H7 (cell line): ENCODE data around the gene ASIC3. TPM values are rescaled to one million over a fixed set of nuclear protein-coding genes. Genes with fewer than 3 reads are reported as not detected.

Experiments used
- DNase-seq: peaks from one replicate; pipeline ENCODE4 v3.0.0; 2012
- H3K27me3 ChIP-seq: 2 replicates; pipeline ENCODE4 v1.6.0; 2011; ENCODE audit warnings: mild to moderate bottlenecking, low read length; ENCODE audit not compliant: control insufficient read depth, insufficient read depth
- H3K36me3 ChIP-seq: replicated peaks from 2 replicates; pipeline ENCODE4 v1.5.1; 2011; ENCODE audit warnings: low read length; ENCODE audit not compliant: control insufficient read depth, insufficient read depth
- H3K4me3 ChIP-seq: 2 replicates; pipeline ENCODE4 v1.5.1; 2011; ENCODE audit warnings: low read depth, mild to moderate bottlenecking, control low read depth, low read length, moderate library complexity; ENCODE audit not compliant: insufficient read depth
- total RNA-seq: library from RNA; depleted of rRNA; stranded (reverse); fragments of >200 nt; shearing (Covaris generic); gene quantifications from 2 replicates; pipeline ENCODE4 v1.2.3, GENCODE V29; 2014

ASIC3 gene
- total RNA-seq, 1 experiment from 2014 or later, result 1.4 TPM

DNA sequence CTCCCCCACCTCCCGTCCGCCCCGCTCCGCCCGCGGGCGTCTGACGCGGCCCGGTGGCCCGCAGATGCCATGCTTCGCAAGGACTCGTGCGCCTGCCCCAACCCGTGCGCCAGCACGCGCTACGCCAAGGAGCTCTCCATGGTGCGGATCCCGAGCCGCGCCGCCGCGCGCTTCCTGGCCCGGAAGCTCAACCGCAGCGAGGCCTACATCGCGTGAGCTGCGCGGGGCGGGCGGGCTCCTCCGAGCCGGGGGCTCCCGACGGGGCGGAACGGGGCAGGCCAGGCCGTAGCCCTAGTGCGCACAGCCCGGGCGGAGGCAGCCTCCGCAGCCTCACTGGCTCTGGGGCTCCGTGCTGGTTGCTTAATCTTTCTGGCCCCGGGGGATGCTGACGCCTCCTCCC, 2.8 kb downstream of the ASIC3 start:
- Histone ChIP-seq H3K27me3 (peaks cover 18% of the 10 kb centered on the region), H3K4me3 (peak overlapping the region; percentile 10; the same call in 1 of the 2 replicates), H3K36me3 (no peaks in the 10 kb centered on the region)
- peak; percentile 95 for DNase-seq

DNA sequence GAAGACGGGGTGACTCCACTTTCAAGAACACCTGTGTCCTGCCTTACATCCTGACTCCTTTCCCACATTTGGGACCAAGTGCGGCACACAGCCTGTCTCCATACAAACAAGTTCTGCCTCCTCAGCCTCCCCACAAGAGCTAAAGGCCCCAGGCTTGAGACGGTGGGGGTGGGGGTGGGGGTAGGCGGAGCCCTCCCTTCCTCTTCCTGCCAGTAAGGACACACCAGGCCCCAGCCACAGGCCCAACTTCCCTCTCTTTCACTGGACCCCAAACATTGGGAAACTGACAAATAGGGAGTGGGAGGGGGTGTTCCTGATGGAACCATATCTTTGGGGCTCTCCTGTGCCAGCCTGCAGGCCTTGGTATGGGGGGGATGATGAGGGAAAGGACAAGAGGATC, 4.8 kb downstream of the ASIC3 start:
- H3K4me3 ChIP-seq, result no peak overlapping the region
- DNase-seq, result no peak
- H3K27me3 ChIP-seq, result peaks cover 22% of the 10 kb centered on the region
- no peaks in the 10 kb centered on the region for H3K36me3 ChIP-seq

DNA sequence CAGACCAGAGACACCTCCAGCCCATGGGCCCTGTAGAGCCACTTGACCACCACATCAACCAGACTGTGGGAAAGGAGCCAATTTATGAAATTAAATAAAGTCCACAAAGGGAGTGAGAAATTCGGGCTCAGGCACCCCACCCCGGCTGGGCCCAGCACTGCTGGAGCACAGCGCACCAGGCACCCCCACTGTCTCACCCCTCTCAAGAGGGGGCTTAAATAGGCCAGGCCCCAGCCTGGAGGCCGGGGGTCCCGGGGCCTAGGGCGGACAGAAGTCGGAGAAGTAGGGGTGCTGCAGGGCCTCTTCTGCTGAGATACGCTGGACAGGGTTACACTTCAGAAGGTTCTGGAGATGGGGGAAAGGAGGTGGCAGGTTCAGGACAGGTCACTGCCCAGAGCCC, 5.4 kb downstream of the ASIC3 start:
- Histone ChIP-seq H3K36me3 (no peaks in the 10 kb centered on the region), H3K4me3 (no peak overlapping the region), H3K27me3 (peaks cover 22% of the 10 kb centered on the region)
- no peak for DNase-seq

GRCh38 chr7:151056283-151056665, 7.9 kb downstream of the ASIC3 start:
- no peak for DNase-seq
- Histone ChIP-seq H3K27me3 (peaks cover 11% of the 10 kb centered on the region), H3K4me3 (no peak overlapping the region), H3K36me3 (no peaks in the 10 kb centered on the region)

GRCh38 chr7:151056666-151057505, 8.6 kb downstream of the ASIC3 start:
- peak; percentile 89 for DNase-seq
- Histone ChIP-seq H3K36me3 (no peaks in the 10 kb centered on the region), H3K27me3 (peaks cover 7% of the 10 kb centered on the region)

DNA sequence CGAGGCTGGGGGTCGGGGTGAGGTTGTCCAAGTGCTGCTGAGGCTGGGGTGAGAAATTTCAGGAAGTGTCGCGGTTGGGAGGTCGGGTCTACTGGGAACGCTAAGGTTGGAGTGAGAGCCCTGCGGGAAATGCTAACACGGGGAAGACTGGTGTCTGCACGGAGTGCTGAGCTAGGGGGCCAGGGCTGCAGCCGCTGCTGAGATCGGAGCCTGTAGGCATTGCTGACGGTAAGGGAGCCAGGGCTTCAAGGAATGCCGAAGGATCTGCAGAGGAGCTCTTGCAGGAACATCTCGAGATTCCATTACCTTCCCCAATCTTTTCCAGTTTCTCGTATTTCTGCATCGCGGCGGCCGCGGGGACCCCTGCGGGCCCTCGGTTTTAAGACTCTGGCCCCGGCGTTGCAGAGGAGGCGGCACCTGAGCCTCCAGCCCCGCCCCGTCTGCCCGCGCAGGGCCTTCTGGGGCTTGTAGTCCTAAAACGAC, 9.2 kb downstream of the ASIC3 start, which contains the start of gene CDK5:
Gene CDK5 (minus strand): TSS at position 392 of the 483 bp plus-strand sequence. CDS start 49 bp downstream, at position 343.
- Histone ChIP-seq H3K27me3 (peaks cover 7% of the 10 kb centered on the region), H3K4me3 (peak within 1 kb of the TSS; percentile 84)
- DNase-seq, result no peak

More at GRCh38 chr7:151056666-151057505, 8.6 kb downstream of the ASIC3 start:
- peak overlapping the region; percentile 84 for H3K4me3 ChIP-seq

GRCh38 chr7:151057989-151058780, 9.9 kb downstream of the ASIC3 start:
- H3K27me3 ChIP-seq, result peaks cover 7% of the 10 kb centered on the region
- H3K36me3 ChIP-seq, result no peaks in the 10 kb centered on the region
- peak; percentile 99 for DNase-seq
- H3K4me3 ChIP-seq, result peak overlapping the region; percentile 84

More for the DNA sequence above, 9.2 kb downstream of the ASIC3 start, which contains the start of gene CDK5:
- H3K36me3 ChIP-seq, result no peaks in the 10 kb centered on the region

DNA sequence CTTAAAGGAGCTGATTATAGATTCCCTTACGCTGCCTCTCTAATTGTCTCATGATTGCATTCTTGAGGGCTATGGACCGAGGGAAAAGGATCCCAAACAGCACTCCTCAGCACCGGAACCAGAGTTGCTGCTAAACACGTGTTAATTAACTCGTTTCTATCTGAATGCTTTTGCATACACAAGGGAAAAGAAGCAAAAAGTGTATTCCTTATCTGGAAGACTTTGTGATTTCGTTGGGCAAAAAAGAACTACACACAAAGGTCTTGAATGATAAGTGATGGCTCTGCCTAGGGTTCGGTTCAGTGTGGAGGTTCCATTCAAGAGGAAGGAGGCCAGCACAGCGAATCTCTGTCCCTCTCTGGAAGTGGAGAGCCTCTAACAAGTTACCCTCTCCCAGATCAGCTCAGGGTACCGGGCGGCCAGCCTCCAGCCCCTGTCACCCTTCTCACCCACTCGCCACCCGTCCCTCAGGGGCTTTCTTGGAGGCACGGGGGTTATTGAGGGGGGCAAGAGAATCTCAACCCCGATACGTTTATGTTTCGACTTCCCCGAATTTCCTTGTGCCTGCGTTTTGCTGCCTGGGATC, 10.5 kb downstream of the ASIC3 start:
- Histone ChIP-seq H3K36me3 (no peaks in the 10 kb centered on the region), H3K27me3 (peaks cover 7% of the 10 kb centered on the region), H3K4me3 (peak overlapping the region; percentile 44)
- DNase-seq, result no peak

DNA sequence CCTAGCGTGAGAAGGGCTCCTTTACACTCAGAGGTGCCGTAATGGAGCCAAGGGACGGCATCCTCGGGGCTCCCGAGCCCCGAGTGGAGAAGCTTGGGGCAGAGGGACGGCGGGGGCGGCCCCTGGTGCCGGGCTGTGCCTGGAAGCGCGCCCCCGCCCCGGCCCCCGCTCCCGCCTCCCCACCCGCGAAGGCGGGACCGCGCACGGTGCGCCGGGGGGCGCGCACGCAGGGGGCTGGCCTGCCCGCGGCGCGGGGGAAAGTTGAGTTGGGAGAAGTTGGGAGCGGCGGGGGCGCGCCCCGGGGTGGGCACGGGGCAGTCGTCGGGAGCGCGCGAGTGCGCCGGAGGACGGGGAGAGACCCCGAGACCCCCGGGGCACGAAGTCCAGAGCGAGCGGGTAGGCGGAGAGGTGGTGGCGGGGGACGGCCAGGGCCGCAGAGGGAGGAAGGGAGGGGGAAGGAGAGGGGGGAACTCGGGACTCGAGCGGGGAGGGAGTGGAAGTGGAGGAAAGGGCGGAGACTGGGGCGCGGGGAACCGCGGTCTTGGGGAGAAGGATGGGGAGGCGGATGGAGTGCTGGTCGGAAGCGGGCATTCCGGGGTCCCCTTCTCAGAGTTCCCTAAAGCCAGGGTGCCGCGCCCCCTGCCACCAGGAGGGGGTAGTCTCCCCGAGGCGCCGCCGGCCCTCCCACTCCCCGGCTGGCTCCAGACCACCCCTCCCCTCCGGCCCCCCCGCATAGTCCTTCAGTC, 11.2 kb downstream of the ASIC3 start, which contains the start of gene SLC4A2:
Gene SLC4A2 (plus strand): TSS at position 223 of the 746 bp plus-strand sequence. CDS start 2,399 bp downstream, outside the sequence.
- no peaks in the 10 kb centered on the region; the same call in 1 of the 2 replicates for H3K36me3 ChIP-seq
- peak; percentile 96 for DNase-seq
- peak within 1 kb of the TSS; percentile 84 for H3K4me3 ChIP-seq
- peaks cover 7% of the 10 kb centered on the region for H3K27me3 ChIP-seq

DNA sequence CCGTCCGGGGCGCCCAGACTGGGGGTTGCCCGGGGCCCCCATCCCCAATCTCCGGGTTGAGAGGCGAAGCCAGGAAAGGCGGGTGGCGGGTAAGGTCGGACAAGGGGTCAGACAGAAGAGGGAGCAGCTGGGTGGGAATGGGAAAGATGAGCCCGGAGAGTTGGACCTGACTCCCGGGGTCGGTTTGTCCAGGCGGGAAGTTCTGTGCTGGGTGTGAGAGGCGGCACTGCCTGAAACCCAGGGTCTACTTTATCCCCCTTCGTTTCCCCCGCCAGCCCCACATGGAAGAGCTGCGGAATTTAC, 11.7 kb downstream of the ASIC3 start:
- Histone ChIP-seq H3K36me3 (peaks cover 4% of the 10 kb centered on the region), H3K4me3 (peak overlapping the region; percentile 82), H3K27me3 (peaks cover 7% of the 10 kb centered on the region)
- DNase-seq, result no peak

GRCh38 chr7:151060416-151061212, 12.3 kb downstream of the ASIC3 start:
- H3K36me3 ChIP-seq, result peaks cover 7% of the 10 kb centered on the region
- peak; percentile 79 for DNase-seq
- H3K4me3 ChIP-seq, result peak overlapping the region; percentile 82
- peaks cover 7% of the 10 kb centered on the region for H3K27me3 ChIP-seq

DNA sequence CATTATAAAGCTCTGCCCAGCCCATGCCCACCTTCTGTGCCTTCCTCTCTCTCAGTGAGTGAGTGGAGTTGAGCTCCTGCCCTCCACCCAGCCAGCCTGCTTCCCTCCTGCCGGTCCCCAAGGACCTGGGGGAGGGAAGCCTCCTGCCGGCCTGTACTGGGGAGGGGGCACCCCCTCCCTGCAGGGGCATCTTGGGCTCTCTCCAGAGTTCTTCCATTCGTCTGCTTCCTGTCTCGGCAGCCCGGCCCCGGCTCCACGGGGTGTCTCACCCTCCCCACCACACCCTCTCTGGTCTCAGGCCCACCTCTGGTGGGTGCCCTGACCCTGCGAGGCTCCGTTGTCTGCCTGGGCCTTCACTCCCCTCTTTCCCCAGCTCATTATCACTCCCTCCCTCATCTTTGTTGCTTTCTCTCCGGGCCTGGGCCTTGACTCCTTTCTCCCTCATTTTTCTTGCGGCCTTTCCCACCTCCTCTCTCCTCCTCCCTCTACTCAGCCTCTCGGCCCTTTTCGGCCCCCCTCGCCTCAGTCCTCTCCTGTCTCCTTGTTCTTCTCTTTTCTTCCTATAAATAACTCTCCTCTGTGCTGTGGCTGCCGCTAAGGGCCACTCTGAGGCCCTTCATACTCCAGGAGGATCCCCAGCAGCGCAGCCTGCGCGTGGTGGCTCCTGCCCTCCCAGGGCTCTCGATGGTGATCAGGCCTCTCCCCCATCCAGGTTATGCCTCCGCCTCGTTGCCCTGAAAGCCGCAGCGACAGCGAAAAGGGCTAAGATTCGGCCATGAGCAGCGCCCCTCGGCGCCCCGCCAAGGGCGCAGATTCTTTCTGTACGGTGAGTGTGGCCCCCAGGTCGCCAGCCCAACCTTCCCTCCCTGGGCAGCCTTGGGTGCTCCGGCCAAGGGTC, 13.1 kb downstream of the ASIC3 start:
- Histone ChIP-seq H3K27me3 (peaks cover 7% of the 10 kb centered on the region), H3K36me3 (peaks cover 7% of the 10 kb centered on the region), H3K4me3 (peak overlapping the region; percentile 82)
- DNase-seq, result peak; percentile 79
